Mucosa of rectum (tissue), 2 donors: ENCODE results near the gene KYAT1.
"Not testable (repeated sequence)": the region's sequence is repeated elsewhere in the genome, so short reads cannot be mapped to it uniquely, and the experiment has no call there.

Experiments
- H3K27ac ChIP-seq, 2 donors: one replicate each; pipeline ENCODE4 v1.7.0; 2013; ENCODE audit warnings: inconsistent platforms in 2 of 2, low read depth in 2 of 2, low read length in 2 of 2
- H3K27me3 ChIP-seq, 2 donors: one replicate each; pipeline ENCODE4 v1.7.0; 2013; ENCODE audit warnings: low read length in 2 of 2; ENCODE audit not compliant: control insufficient read depth in 2 of 2, insufficient read depth in 2 of 2
- H3K36me3 ChIP-seq, 2 donors: one replicate each; pipeline ENCODE4 v1.7.0; 2013; ENCODE audit warnings: low read length in 2 of 2; ENCODE audit not compliant: control insufficient read depth in 2 of 2, insufficient read depth in 2 of 2
- H3K4me1 ChIP-seq, 2 donors: one replicate each; pipeline ENCODE4 v1.7.0; 2013; ENCODE audit warnings: low read length in 2 of 2, mild to moderate bottlenecking in 1 of 2; ENCODE audit not compliant: control insufficient read depth in 2 of 2, insufficient read depth in 2 of 2
- H3K4me3 ChIP-seq, 2 donors: one replicate each; pipeline ENCODE4 v1.7.0; 2013; ENCODE audit warnings: low read length in 2 of 2
- H3K9ac ChIP-seq, 2 donors: one replicate each; pipeline ENCODE4 v1.7.0; 2013; ENCODE audit warnings: low read length in 2 of 2, low read depth in 1 of 2, mild to moderate bottlenecking in 1 of 2
- H3K9me3 ChIP-seq, 2 donors: one replicate each; pipeline ENCODE4 v1.7.0; 2013; ENCODE audit warnings: low read length in 2 of 2; ENCODE audit not compliant: control insufficient read depth in 2 of 2
- donor health status: healthy.
- donor health status: Normal muscosa, but diverticular disease.

Gene KYAT1

DNA sequence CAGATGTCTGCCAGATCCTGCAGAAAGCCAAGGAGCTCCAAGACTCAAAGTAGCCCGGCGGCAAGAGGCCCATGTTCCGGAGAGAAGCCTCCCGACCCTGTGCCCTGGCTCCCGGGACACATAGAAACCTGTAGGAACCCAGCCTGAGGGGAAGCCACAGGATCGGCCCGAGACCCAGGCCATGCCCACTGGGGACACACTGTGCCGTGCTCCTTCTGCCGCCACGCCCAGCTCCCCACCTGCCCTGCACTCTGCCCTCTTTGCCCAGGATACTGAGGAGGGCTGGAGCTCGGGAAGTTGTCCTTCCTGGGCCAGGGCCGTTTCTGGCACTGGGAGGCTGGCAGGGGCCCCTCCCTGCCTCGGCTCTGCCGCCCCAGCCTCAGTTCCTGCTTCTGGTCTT lies 73.9 kb downstream of the KYAT1 start:
- H3K36me3 ChIP-seq: peaks cover 43 to 45% of the 10 kb centered on the region in 2 donors
- H3K4me3 ChIP-seq: no peak overlapping the region
- no peaks in the 10 kb centered on the region for H3K4me1 ChIP-seq
- no peak overlapping the region for H3K27ac ChIP-seq
- no peak overlapping the region for H3K9ac ChIP-seq
- H3K9me3 ChIP-seq: no peaks in the 10 kb centered on the region
- no peaks in the 10 kb centered on the region for H3K27me3 ChIP-seq

DNA sequence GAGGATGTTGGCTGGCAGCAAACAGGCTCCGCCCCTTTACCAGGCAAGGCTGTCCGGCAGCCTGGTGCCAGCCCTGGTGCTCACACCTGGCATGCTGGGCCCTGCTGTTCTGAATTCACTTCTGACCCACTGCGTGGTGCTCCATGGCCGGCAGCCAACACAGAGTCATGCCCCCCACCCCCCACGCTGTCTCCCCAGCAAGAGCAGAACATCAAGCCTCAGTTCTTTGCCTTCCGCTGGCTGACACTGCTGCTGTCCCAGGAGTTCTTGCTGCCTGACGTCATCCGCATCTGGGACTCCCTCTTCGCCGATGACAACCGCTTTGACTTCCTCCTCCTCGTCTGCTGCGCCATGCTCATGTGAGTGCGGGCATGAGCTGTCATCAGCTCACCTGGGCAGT lies 76.1 kb downstream of the KYAT1 start:
- Histone ChIP-seq H3K27ac (no peak overlapping the region), H3K9me3 (no peaks in the 10 kb centered on the region), H3K9ac (no peak overlapping the region), H3K36me3 (peaks cover 49 to 56% of the 10 kb centered on the region in 2 donors), H3K4me3 (no peak overlapping the region), H3K4me1 (no peaks in the 10 kb centered on the region), H3K27me3 (no peaks in the 10 kb centered on the region)

DNA sequence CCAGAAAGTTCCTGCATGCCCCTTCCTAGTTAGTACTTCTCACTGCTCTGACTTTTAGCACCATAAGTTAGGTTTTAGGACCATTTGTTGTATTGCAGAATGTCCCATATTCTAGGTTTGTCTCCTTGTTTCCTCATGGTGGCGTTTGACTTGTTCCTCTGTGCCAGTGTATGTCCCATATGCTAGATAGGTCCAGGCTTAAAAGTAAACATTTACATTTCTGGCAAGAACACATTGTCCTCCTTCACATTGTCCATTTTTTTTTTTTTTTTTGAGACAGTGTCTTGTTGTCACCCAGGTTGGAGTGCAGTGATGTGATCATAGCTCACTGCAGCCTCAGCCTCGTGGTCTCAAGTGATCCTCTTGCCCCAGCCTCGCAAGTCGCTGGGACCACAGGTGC lies 79.3 kb downstream of the KYAT1 start:
- Histone ChIP-seq H3K4me1 (no peaks in the 10 kb centered on the region), H3K27ac (no peak overlapping the region), H3K27me3 (no peaks in the 10 kb centered on the region), H3K4me3 (no peak overlapping the region), H3K9me3 (no peaks in the 10 kb centered on the region), H3K9ac (no peak overlapping the region), H3K36me3 (peaks cover 54 to 66% of the 10 kb centered on the region in 2 donors)

DNA sequence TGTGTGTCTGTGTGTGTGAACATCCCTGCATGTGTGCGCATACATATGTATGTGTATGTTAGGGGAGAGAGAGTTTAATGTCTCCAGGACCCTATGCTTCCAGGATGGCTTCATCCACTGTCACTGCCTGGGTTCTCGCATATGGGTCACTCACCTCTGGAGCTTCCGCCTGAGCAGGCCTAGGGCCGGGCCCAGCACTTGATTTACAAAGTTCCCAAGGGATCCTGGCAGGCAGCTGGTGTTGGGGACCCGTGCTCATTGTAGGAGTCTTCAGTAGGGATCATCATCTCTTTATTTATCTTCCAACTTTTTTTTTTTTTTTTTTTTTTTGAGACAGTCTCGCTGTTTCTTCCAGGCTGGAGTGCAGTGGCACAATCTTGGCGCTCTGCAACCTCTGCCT lies 81.7 kb downstream of the KYAT1 start:
- Histone ChIP-seq H3K36me3 (peaks cover 43 to 59% of the 10 kb centered on the region in 2 donors), H3K9ac (no peak overlapping the region), H3K4me1 (no peaks in the 10 kb centered on the region), H3K4me3 (no peak overlapping the region), H3K9me3 (no peaks in the 10 kb centered on the region), H3K27ac (no peak overlapping the region), H3K27me3 (no peaks in the 10 kb centered on the region)

DNA sequence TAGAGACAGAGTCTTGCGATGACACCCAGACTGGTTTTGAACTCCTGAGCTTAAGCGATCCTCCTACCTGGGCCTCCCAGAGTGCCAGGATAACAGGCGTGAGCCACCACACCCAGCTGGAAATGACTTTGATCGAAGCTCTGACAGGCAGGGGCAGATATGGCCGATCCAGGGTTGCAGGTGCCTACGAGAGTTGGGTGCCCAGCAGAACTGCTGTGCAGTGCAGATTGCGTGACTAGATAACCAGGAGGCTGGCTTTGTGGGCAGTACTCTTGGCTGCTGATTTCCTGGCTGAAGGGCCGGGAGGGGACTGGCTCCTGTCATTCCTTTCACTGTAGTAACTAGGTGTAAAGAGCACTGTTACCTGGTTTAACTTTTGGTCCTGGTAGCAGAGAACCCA lies 82.9 kb downstream of the KYAT1 start:
- H3K9me3 ChIP-seq: no peaks in the 10 kb centered on the region
- no peak overlapping the region for H3K27ac ChIP-seq
- no peak overlapping the region for H3K9ac ChIP-seq
- H3K36me3 ChIP-seq: peaks cover 41 to 60% of the 10 kb centered on the region in 2 donors
- H3K4me1 ChIP-seq: no peaks in the 10 kb centered on the region
- no peak overlapping the region for H3K4me3 ChIP-seq
- H3K27me3 ChIP-seq: no peaks in the 10 kb centered on the region

DNA sequence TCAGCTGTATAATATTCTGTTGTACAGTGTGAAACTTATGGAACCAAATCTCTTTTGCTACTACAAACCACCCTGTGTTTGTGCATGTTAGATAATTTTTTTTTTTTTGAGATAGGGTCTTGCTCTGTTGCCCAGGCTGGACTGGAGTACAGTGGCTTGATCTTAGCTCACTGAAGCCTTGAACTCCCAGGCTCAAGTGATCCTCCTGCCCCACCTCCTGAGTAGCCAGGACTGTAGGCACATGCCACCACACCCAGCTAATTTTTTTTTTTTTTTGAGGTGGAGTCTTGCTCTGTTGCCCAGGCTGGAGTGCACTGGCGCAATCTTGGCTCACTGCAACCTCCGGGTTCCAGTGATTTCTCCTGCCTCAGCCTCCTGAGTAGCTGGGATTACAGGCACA lies 86.8 kb downstream of the KYAT1 start:
- not testable (repeated sequence) for H3K4me3 ChIP-seq, H3K27ac ChIP-seq, H3K27me3 ChIP-seq, H3K9ac ChIP-seq, H3K4me1 ChIP-seq, H3K9me3 ChIP-seq
- H3K36me3 ChIP-seq: peaks cover 46 to 70% of the 10 kb centered on the region in 2 donors

DNA sequence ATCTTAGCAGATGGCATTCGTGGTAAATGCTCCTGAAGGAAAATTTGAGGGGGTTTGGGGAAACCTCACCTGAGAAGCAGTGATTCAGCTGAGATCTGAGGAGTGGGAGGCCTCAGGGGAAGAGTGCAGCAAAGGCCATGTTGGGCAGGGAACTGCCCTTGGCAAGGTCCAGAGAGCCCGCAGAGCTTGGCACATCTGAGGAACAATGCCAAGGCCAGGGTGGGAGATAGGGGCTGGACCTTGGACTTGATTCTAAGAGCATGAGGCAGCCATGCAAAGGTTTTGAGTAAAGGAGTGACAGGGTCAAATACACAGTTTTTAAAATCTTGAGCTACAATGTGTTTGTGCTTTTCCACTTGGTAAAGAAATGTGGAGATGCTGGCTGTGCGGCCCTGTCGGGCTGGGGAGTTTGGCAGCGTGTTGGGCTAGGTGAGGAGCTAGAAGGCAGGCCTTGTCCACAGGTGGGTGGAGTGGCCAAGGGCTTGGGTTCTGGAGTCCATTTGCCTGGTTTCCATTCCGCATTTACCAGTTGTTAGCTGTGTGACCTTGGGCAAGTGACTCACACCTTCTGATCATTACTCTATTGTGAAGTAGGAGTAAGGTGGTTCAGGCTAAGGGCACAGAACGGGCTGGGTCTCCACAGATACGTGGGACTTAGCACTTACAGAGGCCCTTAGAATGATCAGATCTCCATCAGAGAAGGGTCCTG lies 88.6 kb downstream of the KYAT1 start:
- H3K36me3 ChIP-seq: peaks cover 37 to 55% of the 10 kb centered on the region in 2 donors
- H3K27ac ChIP-seq: no peak overlapping the region
- H3K27me3 ChIP-seq: no peaks in the 10 kb centered on the region

DNA sequence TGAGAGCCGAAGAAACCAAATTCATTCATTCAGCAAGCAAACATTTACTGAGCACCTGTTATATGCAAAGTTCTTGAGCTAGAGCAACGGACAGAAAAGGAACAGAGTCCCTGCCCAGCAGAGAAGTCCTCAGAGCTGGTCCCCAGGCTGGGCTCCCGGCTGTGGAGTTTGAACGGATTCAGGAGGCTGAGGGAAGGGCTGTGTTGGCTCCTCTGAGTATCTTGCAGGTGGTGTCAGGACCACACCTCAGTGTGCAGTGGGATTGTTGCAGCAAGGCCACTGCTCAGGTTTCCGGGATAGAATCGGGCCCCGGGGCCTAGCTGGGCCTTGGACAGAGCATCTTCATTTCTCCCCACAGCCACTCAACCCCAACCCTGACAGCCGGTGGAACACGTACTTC lies 89.6 kb downstream of the KYAT1 start:
- no peak overlapping the region for H3K9ac ChIP-seq
- no peaks in the 10 kb centered on the region for H3K9me3 ChIP-seq
- H3K4me1 ChIP-seq: peaks cover 8 to 11% of the 10 kb centered on the region in 2 donors
- H3K36me3 ChIP-seq: peaks cover 31 to 49% of the 10 kb centered on the region in 2 donors
- no peaks in the 10 kb centered on the region for H3K27me3 ChIP-seq
- no peak overlapping the region for H3K4me3 ChIP-seq
- H3K27ac ChIP-seq: no peak overlapping the region

More for the DNA sequence above, 88.6 kb downstream of the KYAT1 start:
- Histone ChIP-seq H3K4me3 (no peak overlapping the region), H3K9me3 (no peaks in the 10 kb centered on the region), H3K4me1 (peaks cover 2 to 7% of the 10 kb centered on the region in 2 donors), H3K9ac (no peak overlapping the region)

DNA sequence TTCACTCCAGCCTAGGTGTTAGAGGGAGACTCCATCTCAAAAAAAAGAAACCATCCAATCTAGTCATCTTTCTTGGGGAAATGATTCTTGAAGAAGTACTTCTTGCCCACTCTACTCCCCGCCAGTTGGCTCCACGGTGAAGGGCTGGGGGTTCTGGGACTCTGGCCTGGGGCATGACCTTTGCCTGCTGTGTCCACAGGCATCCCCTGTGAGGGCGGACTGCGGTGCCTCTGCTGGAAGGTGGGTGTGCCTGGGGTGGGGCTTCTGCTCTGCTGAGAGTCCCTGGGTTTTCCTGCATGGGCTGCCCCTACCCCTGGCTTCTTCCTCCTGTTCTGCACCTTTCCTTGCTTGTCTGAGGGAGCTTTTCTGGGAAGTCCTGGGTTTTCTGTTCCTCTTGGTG lies 91.2 kb downstream of the KYAT1 start:
- Histone ChIP-seq H3K4me1 (peaks cover 8 to 14% of the 10 kb centered on the region in 2 donors), H3K27me3 (no peaks in the 10 kb centered on the region), H3K9me3 (no peaks in the 10 kb centered on the region), H3K36me3 (peaks cover 28 to 42% of the 10 kb centered on the region in 2 donors), H3K9ac (no peak overlapping the region), H3K4me3 (no peak overlapping the region), H3K27ac (no peak overlapping the region)

DNA sequence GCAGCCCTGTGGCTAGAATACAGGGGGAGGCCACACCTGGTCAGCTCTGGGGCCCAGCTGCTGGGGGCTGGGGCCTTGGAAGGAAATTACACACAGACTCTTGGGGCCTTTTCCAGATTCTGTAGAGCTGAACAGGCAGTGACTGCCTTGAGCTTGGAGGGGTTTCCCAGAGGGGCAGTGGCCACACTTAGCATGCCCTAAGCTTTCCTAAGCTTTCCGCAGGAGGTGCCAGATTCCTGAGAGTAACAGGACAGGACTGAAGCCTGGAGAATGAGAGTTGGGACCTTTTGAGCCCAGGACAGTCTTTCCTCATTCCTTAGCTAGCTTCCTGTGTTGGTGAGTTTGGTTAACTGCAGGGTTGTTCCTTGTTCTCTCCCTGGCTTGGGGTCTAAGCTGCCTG lies 93.3 kb downstream of the KYAT1 start:
- H3K9me3 ChIP-seq: no peaks in the 10 kb centered on the region
- H3K9ac ChIP-seq: no peak overlapping the region
- peaks cover 20 to 31% of the 10 kb centered on the region in 2 donors for H3K36me3 ChIP-seq
- H3K27ac ChIP-seq: no peak overlapping the region
- peaks cover 8 to 11% of the 10 kb centered on the region in 2 donors for H3K4me1 ChIP-seq
- H3K4me3 ChIP-seq: peak overlapping the region in 1 of 2 donors; percentile 93
- no peaks in the 10 kb centered on the region for H3K27me3 ChIP-seq
